NCI-H1694 treated with DMSO at 0.1 percent for 48 hours (cell line): ENCODE measurements around the gene NAA80.
"Not testable (repeated sequence)": the region's sequence is repeated elsewhere in the genome, so short reads cannot be mapped to it uniquely, and the experiment has no call there.

Experiments used
- DNase-seq: peaks from one replicate; lab custom pipeline; 2025; lab: John Stamatoyannopoulos, UW

Gene NAA80

GRCh38 chr3:50290161-50290641 is 9.0 kb downstream of the NAA80 start:
- DNase-seq = no peak

DNA sequence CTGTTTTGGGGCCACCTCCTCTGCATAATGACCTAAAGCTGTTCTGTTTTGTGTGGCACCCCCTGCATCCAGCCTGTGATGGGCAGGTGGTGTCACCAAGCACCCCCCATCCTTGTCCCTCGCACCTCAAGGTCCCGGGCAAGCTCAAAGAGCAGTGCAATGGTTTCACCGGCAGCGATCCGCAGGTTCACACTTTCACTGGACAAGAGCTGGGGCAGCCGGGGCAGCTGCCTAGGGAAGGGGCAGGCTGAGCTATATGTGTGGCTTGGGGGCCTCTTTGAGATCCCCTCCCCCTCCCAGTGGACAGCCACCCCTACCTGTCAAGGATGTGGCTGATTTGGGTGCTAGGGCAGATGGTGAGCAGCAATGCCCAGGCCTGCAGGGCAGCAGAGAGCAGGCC is 10.1 kb downstream of the NAA80 start:
- DNase-seq = no peak

DNA sequence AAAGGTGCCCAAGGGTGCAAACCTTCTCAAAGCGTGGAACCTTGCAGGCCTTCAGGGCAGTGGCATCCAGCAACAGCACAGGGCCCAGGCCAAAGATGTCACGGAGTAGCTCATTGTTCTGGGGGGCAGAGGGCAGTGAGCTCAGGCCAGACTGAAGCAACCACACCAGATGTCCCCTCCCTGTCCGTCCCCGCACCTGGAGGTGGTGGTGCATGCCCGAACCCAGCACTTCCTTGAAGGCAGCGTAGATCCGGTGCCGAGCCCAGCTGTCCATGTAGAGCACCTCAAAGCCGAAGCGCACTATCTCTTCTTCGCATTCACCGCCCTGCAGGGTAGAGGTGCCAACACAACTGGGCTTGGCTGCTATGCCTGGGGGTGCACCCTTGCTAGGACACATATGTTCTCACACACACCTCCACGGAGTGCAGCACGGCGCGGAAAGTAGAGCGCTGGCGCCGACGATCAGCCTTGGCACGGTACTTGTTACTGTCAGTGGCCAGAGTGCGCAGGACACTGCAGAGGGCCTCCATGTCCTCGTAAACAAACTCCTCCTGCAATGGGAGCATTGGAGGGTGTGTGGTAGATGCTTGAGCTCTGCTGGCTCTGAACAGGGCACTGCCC is 10.7 kb downstream of the NAA80 start:
- DNase-seq = no peak

DNA sequence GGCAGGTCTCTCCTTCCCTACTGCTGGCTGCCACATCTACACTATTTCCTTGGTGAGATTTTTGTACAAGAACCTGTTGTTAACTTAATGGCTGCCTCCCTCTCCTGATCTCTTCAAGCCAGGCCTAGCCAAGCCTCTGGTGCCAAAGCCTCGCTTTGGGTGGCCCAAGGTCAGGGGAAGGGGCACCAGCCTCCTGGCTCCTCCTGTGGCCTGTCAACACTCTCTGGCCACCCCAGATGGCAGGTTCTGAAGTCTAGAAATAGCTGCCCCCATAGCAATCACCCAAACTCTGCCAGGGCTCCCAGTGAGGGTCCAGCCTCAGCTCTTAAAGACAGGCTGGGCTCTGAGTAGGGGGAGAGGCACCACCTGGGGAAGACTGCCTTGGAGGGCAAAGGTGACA is 11.9 kb downstream of the NAA80 start:
- DNase-seq = no peak

DNA sequence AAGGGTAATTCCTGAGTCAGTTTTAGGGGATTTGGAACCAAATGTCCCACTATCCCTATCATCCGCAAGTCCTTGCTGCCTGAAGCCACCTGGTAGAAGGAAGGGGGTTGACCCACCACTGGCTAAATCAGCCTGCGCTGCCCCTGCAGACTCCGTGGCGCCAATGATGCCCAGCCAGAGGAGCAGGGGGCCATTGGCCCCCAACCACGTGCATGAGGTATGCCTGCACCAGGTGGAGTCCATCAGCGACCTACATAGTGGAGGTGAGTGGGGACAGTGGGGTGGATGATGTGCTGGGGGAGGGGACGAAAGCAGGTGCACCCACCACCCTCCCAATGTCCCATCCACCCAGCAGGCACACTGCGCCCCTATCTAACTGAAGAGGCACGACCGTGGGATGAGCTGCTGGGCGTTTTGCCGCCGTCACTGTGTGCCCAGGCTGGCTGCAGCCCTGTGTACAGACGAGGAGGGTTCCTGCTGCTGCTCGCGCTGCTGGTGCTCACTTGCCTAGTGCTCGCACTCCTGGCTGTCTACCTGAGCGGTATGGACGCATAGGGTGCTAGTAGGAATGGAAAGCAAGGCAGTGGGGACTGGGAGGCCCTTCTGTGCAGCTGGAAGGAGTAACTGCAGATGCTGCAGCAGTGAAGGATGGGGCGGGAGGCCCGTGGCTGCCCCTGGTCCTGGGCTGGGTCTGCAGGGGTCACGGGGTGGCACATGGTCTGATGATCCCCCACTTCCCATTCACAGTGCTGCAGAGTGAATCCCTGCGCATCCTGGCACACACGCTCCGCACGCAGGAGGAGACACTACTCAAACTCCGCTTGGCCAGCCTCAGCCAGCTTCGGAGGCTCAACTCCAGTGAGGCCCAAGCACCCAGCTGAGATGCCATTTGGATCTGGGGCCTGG is 12.6 kb downstream of the NAA80 start:
- no peak for DNase-seq

DNA sequence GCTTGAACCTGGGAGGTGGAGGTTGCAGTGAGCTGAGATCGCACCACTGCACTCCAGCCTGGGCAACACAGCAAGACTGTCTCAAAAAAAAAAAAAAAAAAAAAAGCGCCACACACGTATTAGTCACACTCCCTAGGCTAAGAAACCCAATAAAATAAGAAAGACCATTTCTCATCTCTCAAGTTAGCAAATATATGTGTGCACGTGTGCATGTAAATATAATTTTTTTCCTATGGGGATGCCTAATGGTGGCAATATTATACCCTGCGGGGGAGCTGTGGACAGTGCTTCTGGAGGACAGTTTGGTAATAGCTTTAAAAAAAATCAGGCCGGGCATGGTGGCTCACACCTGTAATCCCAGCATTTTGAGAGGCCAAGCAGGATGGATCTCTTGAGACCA is 15.1 kb downstream of the NAA80 start:
- DNase-seq = not testable (repeated sequence)

DNA sequence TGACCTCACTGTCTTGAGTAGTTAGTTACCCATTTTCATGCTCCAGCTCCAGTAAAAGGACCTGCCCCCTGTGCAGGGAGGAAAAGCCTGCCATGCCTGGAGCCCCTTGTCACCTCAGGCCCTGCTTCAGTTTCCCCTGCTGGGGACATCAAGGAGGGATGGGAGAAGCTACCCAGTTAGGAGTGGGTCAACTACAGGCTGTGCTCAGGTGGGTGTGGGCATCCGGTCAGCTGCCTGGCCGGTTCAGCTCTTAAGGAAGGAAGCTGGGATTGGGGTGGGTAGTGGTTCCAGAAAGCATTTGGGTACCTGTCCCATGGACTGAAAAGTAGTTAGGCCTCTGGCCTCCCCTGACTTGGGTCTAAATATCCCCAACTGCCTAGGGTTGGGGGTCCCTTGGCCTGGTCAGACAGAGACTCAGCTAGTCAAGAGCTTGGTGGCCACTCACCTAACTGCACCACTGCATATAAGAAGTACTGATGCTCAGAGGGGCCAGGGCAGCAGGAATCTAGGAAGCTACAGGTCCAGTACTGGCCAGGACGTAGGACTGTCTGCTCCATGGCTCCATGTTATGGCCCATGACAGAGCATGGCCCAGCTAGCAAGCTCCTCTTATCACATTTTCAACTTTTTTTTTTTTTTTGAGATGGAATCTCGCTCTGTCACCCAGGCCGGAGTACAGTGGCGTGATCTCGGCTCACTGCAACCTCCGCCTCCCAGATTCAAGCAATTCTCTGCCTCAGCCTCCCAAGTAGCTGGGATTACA is 19.8 kb downstream of the NAA80 start:
- no peak for DNase-seq

DNA sequence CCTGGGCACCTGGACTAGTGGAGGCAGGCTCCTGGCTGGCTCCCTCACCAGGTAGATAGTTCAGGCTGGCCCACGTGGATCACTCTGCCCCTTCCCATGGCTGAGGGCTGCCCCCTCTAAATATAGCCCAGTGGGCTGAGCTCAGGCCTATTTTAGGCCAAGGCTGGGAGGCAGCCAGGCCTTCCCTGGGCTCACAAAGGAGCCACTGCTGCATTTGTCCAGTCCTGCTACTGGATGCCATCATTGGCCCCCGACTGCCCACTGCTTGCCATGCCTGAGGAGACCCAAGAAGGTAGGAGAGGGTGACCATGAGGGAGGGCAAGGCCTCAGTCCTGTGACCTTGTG is 20.4 kb downstream of the NAA80 start, which contains the start of gene LSMEM2:
LSMEM2 (plus strand) TSS at position 208 of the 345 bp plus-strand sequence; CDS start at position 235, 27 bp downstream.
- no peak for DNase-seq

DNA sequence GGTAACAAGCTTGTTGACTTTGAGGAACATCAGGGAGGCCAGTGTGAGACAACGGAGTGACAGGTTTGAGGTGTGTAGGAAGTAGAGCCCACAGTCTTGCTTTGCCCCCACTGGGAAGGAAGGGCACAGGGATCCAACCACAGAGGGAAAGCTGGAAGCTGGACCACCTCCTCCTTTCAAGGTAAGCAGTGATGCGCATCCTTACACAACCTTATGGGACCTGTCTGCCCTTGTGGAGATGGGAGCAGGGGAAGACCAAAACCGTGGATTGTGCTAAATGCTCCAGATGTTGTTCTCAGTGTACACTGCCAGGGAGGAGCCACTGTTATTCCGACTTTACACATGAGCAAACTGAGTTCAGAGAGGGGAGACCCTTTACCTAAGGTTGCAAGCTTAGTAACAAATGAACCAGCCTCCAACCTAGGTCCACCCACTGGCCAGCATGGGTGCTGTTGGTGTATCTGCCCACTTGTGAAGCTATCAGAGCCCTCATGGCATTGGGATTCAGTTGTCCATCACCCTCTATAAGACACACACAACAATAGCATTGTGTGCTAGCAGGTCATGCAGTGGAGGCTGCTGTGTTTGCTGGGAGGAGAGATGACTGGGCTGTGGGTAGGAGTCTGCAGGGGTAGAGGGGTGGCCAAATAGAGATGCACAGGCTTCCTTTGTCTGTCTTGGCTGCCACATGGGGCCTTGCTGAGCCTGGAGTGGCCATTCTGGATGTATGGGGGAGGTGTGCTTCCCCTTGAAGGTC is 20.9 kb downstream of the NAA80 start:
- DNase-seq = no peak

DNA sequence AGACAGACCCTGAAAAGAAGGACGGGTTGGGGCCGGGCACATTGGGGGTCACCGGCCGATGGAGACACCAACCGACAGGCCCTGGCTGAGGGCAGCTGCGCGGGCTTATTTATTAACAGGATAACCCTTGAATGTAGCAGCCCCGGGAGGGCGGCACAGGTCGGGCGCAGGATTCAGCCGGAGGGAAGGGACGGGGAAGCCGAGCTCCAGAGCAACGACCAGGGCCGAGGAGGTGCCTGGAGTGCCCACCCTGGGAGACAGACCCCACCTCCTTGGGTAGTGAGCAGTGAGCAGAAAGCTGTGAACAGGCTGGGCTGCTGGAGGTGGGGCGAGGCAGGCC is 22.5 kb downstream of the NAA80 start:
- no peak for DNase-seq

DNA sequence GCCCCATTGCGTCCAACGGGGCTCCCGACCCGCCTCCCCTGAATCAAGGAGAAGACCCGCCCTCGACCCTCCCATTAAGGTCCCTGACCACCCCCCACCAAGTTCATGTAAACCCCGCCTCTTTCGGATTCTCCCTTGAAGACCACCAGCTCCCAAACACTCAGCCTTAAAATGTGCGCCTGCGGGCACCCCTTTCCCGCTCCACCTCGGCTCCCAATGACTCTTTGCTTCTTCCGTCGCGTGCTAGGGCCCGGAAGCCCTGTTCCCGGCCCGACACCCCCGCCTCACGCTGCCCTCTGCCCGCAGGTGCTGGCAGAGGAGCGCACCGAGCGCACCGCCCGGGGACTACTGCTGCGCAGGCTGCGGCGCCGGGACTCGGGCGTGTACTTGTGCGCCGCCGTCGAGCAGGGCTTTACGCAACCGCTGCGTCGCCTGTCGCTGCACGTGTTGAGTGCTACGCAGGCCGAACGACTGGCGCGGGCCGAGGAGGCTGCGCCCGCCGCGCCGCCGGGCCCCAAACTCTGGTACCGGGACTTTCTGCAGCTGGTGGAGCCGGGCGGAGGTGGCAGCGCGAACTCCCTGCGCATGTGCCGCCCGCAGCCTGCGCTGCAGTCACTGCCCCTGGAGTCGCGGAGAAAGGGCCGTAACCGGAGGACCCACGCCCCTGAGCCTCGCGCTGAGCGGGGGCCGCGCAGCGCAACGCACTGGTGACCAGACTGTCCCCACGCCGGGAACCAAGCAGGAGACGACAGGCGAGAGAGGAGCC is 23.0 kb downstream of the NAA80 start:
- no peak for DNase-seq

DNA sequence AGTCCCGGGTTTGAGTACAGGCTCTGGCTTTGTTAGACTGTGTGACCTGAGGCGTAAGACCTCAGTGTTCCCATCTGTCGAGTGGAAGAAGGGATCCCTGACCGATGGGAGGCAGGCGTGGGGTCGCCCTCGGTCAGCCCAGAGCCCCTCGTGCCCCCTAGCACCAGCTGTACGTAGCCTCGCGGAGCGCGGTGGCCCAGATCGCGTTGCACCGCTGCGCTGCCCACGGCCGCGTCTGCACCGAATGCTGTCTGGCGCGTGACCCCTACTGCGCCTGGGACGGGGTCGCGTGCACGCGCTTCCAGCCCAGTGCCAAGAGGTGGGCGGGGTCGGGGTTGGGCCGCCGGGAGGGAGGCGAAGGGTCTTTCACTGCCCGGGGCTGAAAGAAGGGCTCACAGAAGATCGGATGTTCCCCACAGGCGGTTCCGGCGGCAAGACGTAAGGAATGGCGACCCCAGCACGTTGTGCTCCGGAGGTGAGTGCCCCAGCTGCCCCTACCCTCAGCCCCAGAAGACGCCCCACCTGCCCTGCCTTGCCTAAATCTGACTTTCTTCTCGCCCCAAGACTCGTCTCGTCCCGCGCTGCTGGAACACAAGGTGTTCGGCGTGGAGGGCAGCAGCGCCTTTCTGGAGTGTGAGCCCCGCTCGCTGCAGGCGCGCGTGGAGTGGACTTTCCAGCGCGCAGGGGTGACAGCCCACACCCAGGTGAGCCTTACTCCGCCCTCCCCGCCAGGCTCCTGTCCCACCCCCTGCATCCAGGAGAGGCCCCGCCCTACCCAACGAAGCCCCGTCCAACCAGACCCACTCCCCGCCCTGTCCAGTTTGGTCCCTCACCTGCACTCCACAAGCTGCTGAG is 23.8 kb downstream of the NAA80 start:
- no peak for DNase-seq

GRCh38 chr3:50274371-50275104 is 24.7 kb downstream of the NAA80 start:
- DNase-seq = peak; percentile 16

- no peak for DNase-seq
Observed at GRCh38 chr3:50273689-50274065, 25.5 kb downstream of the NAA80 start.

DNA sequence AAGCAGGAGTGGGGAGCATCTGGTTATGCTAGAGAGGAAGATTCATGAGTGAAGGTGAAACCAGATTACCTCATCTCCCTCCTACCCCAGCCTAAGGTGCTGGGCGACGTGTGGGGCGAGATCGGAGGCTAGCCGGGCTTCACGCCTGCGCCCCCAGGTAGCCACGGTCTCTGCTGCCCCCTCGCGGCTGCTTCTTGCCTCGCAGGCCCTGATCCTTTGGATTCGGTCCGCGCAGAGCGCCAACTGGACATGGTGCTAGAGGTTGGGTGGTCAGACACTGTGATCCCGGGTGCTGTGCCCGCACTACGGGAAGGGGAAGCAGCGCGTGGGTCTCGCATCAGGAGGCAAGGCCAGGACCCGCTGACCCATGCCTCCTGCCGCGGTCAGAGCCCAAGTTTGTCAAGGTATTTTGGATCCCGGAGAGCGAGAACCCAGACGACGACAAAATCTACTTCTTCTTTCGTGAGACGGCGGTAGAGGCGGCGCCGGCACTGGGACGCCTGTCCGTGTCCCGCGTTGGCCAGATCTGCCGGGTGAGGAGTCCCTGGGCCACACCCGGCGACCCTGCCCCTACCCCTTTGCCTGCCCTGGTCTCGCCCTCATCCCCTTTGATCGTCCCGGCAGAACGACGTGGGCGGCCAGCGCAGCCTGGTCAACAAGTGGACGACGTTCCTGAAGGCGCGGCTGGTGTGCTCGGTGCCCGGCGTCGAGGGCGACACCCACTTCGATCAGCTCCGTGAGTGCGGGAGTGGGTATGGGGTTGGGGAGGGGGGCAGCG is 26.1 kb downstream of the NAA80 start:
- DNase-seq = no peak

- DNase-seq = not testable (repeated sequence)
Observed at GRCh38 chr3:50272538-50272910, 26.7 kb downstream of the NAA80 start.

DNA sequence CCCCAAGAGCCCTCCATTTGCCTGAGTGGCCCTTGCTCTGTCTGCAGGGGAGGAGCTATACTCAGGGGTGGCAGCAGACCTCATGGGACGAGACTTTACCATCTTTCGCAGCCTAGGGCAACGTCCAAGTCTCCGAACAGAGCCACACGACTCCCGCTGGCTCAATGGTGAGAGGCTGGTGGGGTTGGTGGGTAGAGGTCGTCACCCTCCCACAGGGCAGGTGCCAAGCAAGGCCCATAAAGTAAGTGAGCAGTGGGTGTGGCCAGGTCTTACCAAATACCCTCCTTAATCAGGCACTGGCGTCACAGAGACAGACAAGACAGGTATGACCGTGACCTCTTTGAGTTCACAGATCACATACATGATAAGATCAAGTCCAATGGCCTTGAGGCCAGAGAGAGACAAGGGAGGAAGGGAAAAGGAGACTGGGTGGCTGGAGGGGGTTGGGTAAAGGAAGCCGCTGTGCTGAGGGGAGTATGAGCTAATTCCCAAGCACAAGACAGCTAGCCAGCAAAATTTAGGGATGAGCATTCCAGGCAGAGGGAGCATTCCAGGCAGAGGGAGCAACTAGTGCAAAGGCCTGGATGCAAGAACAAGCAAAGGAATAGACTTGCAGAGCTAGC is 27.8 kb downstream of the NAA80 start:
- no peak for DNase-seq
